Activated T-cell treated with anti-CD3 and anti-CD28 coated beads, Interleukin-2, amount 50 U/mL, for 4 hours (primary cell): Measurements from ENCODE around the gene PRAC2. TPM values are rescaled to one million over a fixed set of nuclear protein-coding genes. Genes with fewer than 3 reads are reported as not detected.

Source experiments
- total RNA-seq, 3 donors: library from RNA; stranded (reverse); gene quantifications; one replicate each; pipeline ENCODE4 v1.2.1, GENCODE V29; 2021

The PRAC2 gene
- total RNA-seq, 3 donors from 2014 or later, result not detected

Other genes with a start within 250 kb of the PRAC2 start
- gene HOXB1, start 192.2 kb upstream of the PRAC2 start, total RNA-seq, result not detected
- 10 to 100 TPM; 12.9 to 21.3 (median 12.9) TPM for gene HOXB2, start 178.1 kb upstream of the PRAC2 start, total RNA-seq
- 1 to 10 TPM in 2 of 3 donors, under 1 TPM in 1; 0.94 to 1.6 (median 1.4) TPM for gene HOXB4, start 144.8 kb upstream of the PRAC2 start, total RNA-seq
- gene HOXB3, start 132.9 kb upstream of the PRAC2 start, total RNA-seq, result 1 to 10 TPM in 1 of 3 donors, under 1 TPM in 2; 0.50 to 1.0 (median 0.81) TPM
- gene HOXB5, start 129.4 kb upstream of the PRAC2 start, total RNA-seq, result under 1 TPM in 1 of 3 donors, not detected in 2; 0.08 TPM
- gene HOXB6, start 118.2 kb upstream of the PRAC2 start, total RNA-seq, result under 1 TPM in 2 of 3 donors, not detected in 1; 0.24 to 0.27 TPM
- gene HOXB7, start 112.2 kb upstream of the PRAC2 start, total RNA-seq, result under 1 TPM; 0.18 to 0.43 (median 0.38) TPM
- gene HOXB8, start 107.9 kb upstream of the PRAC2 start, total RNA-seq, result under 1 TPM in 2 of 3 donors, not detected in 1; 0.14 to 0.18 TPM
- gene HOXB9, start 96.8 kb upstream of the PRAC2 start, total RNA-seq, result 1 to 10 TPM in 2 of 3 donors, under 1 TPM in 1; 0.63 to 1.4 (median 1.2) TPM
- not detected for gene PRAC1, start 667 bp upstream of the PRAC2 start, total RNA-seq
- gene HOXB13, start 5.6 kb downstream of the PRAC2 start, total RNA-seq, result under 1 TPM in 1 of 3 donors, not detected in 2; 0.11 TPM
- gene TTLL6, start 94.0 kb downstream of the PRAC2 start, total RNA-seq, result not detected
- gene CALCOCO2, start 107.8 kb downstream of the PRAC2 start, total RNA-seq, result 10 to 100 TPM; 34.0 to 45.5 (median 34.3) TPM
- gene ATP5MC1, start 169.6 kb downstream of the PRAC2 start, total RNA-seq, result 100 to 1,000 TPM; 166 to 188 (median 188) TPM
- gene UBE2Z, start 185.2 kb downstream of the PRAC2 start, total RNA-seq, result 100 to 1,000 TPM in 1 of 3 donors, 10 to 100 TPM in 2; 92.7 to 103 (median 94.3) TPM
- 100 to 1,000 TPM; 166 to 173 (median 170) TPM for gene SNF8, start 221.7 kb downstream of the PRAC2 start, total RNA-seq
- gene GIP, start 245.4 kb downstream of the PRAC2 start, total RNA-seq, result not detected